Ovary (tissue), 9 donors: ENCODE results near the gene LRRC26. TPM values are rescaled to one million over a fixed set of nuclear protein-coding genes. Genes with fewer than 3 reads are reported as not detected.

Experiments
- DNase-seq, 5 donors: peaks; one replicate each; pipeline ENCODE4 v3.0.0-alpha.2; 2019 to 2020
- H3K27ac ChIP-seq, 2 donors: fragments of 200-600 bp; one replicate each; pipeline versions ENCODE4 v1.5.1 to v1.8.0; 2019 to 2022
- H3K27me3 ChIP-seq: fragments of 200-600 bp; one replicate; pipeline ENCODE4 v1.8.0; 2022
- H3K36me3 ChIP-seq: fragments of 200-600 bp; sonication (generic); one replicate; pipeline ENCODE4 v1.5.1; 2019
- H3K4me1 ChIP-seq: one replicate; pipeline ENCODE4 v1.8.1; 2013; ENCODE audit warnings: mild to moderate bottlenecking, moderate library complexity; ENCODE audit not compliant: insufficient read depth
- H3K4me3 ChIP-seq: fragments of 200-600 bp; sonication (generic); one replicate; pipeline ENCODE4 v1.5.1; 2017
- H3K9me3 ChIP-seq, 2 donors: fragments of 200-600 bp in 1 of 2; sonication (generic) in 1 of 2; one replicate each; pipeline versions ENCODE4 v1.5.1 to v1.8.1; 2013 to 2019; ENCODE audit warnings: mild to moderate bottlenecking in 1 of 2, moderate library complexity in 1 of 2
- EP300 ChIP-seq: sonication (generic); formaldehyde crosslinking; IDR thresholded peaks from one replicate; pipeline ENCODE4 v1.6.1; 2017; ENCODE audit warnings: antibody characterized with exemption
- POLR2A ChIP-seq: fragments of 450-650 bp; IDR thresholded peaks from one replicate; pipeline ENCODE4 v1.6.1; 2017; ENCODE audit warnings: antibody characterized with exemption, mild to moderate bottlenecking, moderate library complexity
- WGBS, 3 donors: extraction: QIAGEN DNeasy Blood & Tissue Kit in 1 of 3; methylation state at CpG; one replicate each; pipeline versions ENCODE4 v1.1.5 to v1.1.7; 2013 to 2017; 5-methylcytosine and 5-hydroxymethylcytosine counted together
- intact Hi-C, 4 donors: fragments of 100-400 bp; cut with DNase I; formaldehyde crosslinking; loops; one replicate each; pipeline versions ENCODE4 v1.11.0 to v1.15.1; 2022 to 2023
- polyA plus RNA-seq, 2 donors: library from polyadenylated mRNA; stranded (reverse); fragments of 200-250 nt in 1 of 2; fragments of 350-450 nt in 1 of 2; fragmentation: Illumina TruSeq in 1 of 2; extraction: RNeasy Lipid Tissue Mini Kit (QIAGEN cat#74804) in 1 of 2; gene quantifications; one replicate each; pipeline ENCODE4 v1.2.3, GENCODE V29; 2013 to 2014
- total RNA-seq, 7 donors: library from RNA; depleted of rRNA in 2 of 7; stranded (reverse); fragments of >200 nt in 2 of 7; fragmentation: NEBNext Ultra II Directional in 3 of 7; extraction: Animal tissue kit (Norgen Biotek cat#: 25700) in 3 of 7; gene quantifications; one replicate each; pipeline versions ENCODE4 v1.1.0 to v1.2.4, GENCODE V29; 2016 to 2023
- TF ChIP-seq, protein P1 (sequence below), 3 donors: fragments of 450-650 bp in 2 of 3; fragments of 200-600 bp in 1 of 3; IDR thresholded peaks; one replicate each; pipeline versions ENCODE4 v1.5.1 to v1.8.0; 2016 to 2022; ENCODE audit warnings: antibody characterized with exemption in 3 of 3, mild to moderate bottlenecking in 1 of 3
- donor health status: DM: no; HTN: no; CAD: no; lungs with moderate emphysema.
- donor health status: DM: no; HTN: no; CAD: no.
- donor health status: Bipolar disorder and iron deficiency.
- donor health status: DM: yes; HTN: yes; CAD: no.
- donor health status: DM: no; HTN: no; CAD: no.
- donor health status: DM: yes; HTN: yes; CAD: no.

The LRRC26 gene
- total and polyA plus RNA-seq, 9 donors, result 0.23 to 3.0 TPM; not detected in 7

GRCh38 chr9:137199411-137200121 lies 29.7 kb upstream of the LRRC26 start:
- intact Hi-C loops, result no loop called here
- H3K27ac ChIP-seq, result no peak overlapping the region
- 3 to 6% (median 4%) methylated on average over 33 to 51 of the region's 51 CpGs for WGBS, 3 donors

GRCh38 chr9:137198902-137199283 lies 29.0 kb upstream of the LRRC26 start:
- no peak for DNase-seq
- no peaks in the 10 kb centered on the region for H3K27me3 ChIP-seq
- TF ChIP-seq EP300, result no peak
- no peak for TF ChIP-seq POLR2A
- TF ChIP-seq, protein P1, sequence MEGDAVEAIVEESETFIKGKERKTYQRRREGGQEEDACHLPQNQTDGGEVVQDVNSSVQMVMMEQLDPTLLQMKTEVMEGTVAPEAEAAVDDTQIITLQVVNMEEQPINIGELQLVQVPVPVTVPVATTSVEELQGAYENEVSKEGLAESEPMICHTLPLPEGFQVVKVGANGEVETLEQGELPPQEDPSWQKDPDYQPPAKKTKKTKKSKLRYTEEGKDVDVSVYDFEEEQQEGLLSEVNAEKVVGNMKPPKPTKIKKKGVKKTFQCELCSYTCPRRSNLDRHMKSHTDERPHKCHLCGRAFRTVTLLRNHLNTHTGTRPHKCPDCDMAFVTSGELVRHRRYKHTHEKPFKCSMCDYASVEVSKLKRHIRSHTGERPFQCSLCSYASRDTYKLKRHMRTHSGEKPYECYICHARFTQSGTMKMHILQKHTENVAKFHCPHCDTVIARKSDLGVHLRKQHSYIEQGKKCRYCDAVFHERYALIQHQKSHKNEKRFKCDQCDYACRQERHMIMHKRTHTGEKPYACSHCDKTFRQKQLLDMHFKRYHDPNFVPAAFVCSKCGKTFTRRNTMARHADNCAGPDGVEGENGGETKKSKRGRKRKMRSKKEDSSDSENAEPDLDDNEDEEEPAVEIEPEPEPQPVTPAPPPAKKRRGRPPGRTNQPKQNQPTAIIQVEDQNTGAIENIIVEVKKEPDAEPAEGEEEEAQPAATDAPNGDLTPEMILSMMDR (IDR thresholded peaks at IDR 0.05), result no peak
- no peak overlapping the region for H3K27ac ChIP-seq
- no peaks in the 10 kb centered on the region for H3K9me3 ChIP-seq
- intact Hi-C loops, result no loop called here
- H3K4me3 ChIP-seq, result no peak overlapping the region
- H3K4me1 ChIP-seq, result peaks cover 11% of the 10 kb centered on the region
- WGBS, 3 donors, result 67 to 78% (median 68%) methylated on average over 11 of the region's 11 CpGs
- no peaks in the 10 kb centered on the region for H3K36me3 ChIP-seq

More at GRCh38 chr9:137199411-137200121, 29.7 kb upstream of the LRRC26 start:
- peak overlapping the region; percentile 40 for H3K4me3 ChIP-seq
- TF ChIP-seq EP300 (no peak), POLR2A (no peak)
- TF ChIP-seq, protein P1 (IDR thresholded peaks at IDR 0.05), result no peak
- H3K4me1 ChIP-seq, result peaks cover 17% of the 10 kb centered on the region
- no peaks in the 10 kb centered on the region for H3K36me3 ChIP-seq
- no peaks in the 10 kb centered on the region for H3K9me3 ChIP-seq
- DNase-seq, result peak in 1 of 5 donors; percentile 43
- H3K27me3 ChIP-seq, result no peaks in the 10 kb centered on the region

- intact Hi-C loops, result no loop called here
- Histone ChIP-seq H3K4me3 (no peak overlapping the region), H3K27me3 (no peaks in the 10 kb centered on the region), H3K4me1 (peaks cover 9% of the 10 kb centered on the region), H3K9me3 (no peaks in the 10 kb centered on the region), H3K27ac (no peak overlapping the region), H3K36me3 (no peaks in the 10 kb centered on the region)
- DNase-seq, result no peak
- WGBS, 3 donors, result 73 to 82% (median 79%) methylated on average over 12 to 19 of the region's 19 CpGs
- TF ChIP-seq EP300, result no peak
- no peak for TF ChIP-seq POLR2A
- TF ChIP-seq, protein P1 (IDR thresholded peaks at IDR 0.05), result no peak
These were observed 28.4 kb upstream of the LRRC26 start for GRCh38 chr9:137198051-137198901.

DNA sequence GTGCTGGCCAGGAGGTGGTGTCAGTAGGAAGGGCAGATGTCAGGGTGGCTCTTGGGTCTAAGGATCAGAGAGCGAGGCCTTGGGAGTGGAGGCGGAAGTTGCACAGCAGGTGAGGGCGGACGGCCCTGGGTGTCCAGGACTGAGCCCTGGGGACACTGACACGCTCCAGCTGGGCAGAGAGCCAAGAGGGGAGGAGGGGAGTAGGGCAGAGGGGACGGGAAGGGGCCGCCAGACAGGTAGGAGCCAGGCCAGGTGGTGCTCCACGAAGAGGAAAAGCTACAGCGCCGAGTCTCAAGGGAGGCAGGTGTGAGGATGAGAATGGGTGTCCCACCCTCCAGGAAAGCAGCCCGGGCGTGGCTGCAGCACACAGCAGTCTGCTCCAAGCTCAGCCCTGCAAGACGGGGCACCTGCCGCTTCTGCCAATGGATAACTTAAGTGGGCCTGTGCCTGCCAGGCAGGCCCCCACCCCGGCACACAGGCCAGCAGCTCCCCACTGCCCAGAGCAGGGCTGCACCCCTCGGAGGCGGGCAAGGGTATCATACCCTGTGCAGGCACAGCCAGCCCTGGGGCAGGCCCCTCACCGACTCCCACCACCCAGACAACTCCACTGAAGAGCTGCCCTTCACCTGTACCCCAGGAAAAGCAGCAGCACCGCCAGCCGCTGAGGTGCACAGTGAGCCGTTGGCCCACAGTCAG lies 25.8 kb upstream of the LRRC26 start:
- Histone ChIP-seq H3K4me3 (no peak overlapping the region), H3K27ac (no peak overlapping the region), H3K27me3 (no peaks in the 10 kb centered on the region), H3K4me1 (peaks cover 9% of the 10 kb centered on the region), H3K9me3 (no peaks in the 10 kb centered on the region), H3K36me3 (no peaks in the 10 kb centered on the region)
- intact Hi-C loops, result no loop called here
- 83 to 87% (median 85%) methylated on average over 20 to 21 of the region's 21 CpGs for WGBS, 3 donors
- TF ChIP-seq POLR2A (no peak), EP300 (no peak)
- TF ChIP-seq, protein P1 (IDR thresholded peaks at IDR 0.05), result no peak
- no peak for DNase-seq
